HEK293 (cell line): Measurements from ENCODE around the gene INSIG2.

Experiments used
- CTCF ChIA-PET: fragments of 350-600 bp; formaldehyde crosslinking; extraction: SDS; loops from one replicate; lab custom pipeline; 2021; ENCODE audit warnings: antibody characterized with exemption; lab: Yijun Ruan, JAX
- POLR2A ChIA-PET: fragments of 300-600 bp; formaldehyde crosslinking; extraction: SDS; loops from one replicate; lab custom pipeline; 2020; ENCODE audit warnings: antibody characterized with exemption, inconsistent platforms; lab: Yijun Ruan, JAX
- H3K27ac ChIP-seq: fragments of 200-500 bp; sonication (Bioruptor generic); 2 replicates; pipeline ENCODE4 v1.5.1; 2014; ENCODE audit warnings: low read depth, low read length, control low read depth, inconsistent platforms; ENCODE audit errors: extremely low read depth
- H3K36me3 ChIP-seq, 2 experiments: fragments of 200-500 bp in 1 of 2; sonication (Bioruptor generic) in 1 of 2; 1 replicate in 1 of 2; 2 replicates in 1 of 2; pipeline ENCODE4 v1.5.1; 2014 to 2017; ENCODE audit warnings: inconsistent platforms in 2 of 2, low read length in 2 of 2; ENCODE audit not compliant: control insufficient read depth in 2 of 2, insufficient read depth in 1 of 2
- H3K4me1 ChIP-seq: fragments of 200-500 bp; sonication (Bioruptor generic); 2 replicates; pipeline ENCODE4 v1.5.1; 2014; ENCODE audit warnings: mild to moderate bottlenecking, low read length, inconsistent platforms; ENCODE audit not compliant: control insufficient read depth, insufficient read depth
- H3K4me3 ChIP-seq: 2 replicates; pipeline ENCODE4 v1.5.1; 2011; ENCODE audit warnings: low read depth, mild to moderate bottlenecking, control low read depth, low read length, moderate library complexity
- H3K9me3 ChIP-seq: fragments of 200-500 bp; sonication (Bioruptor generic); 2 replicates; pipeline ENCODE4 v1.5.1; 2014; ENCODE audit warnings: low read depth, low read length, inconsistent platforms; ENCODE audit not compliant: control insufficient read depth, insufficient read depth
- BCL6B ChIP-seq: fragments of 450-650 bp; formaldehyde crosslinking; IDR thresholded peaks from 2 replicates; pipeline ENCODE4 v1.5.1; 2017; ENCODE audit warnings: missing biosample characterization, missing genetic modification characterization
- GFI1B ChIP-seq: fragments of 450-650 bp; formaldehyde crosslinking; IDR thresholded peaks from 2 replicates; pipeline ENCODE4 v1.5.1; 2016; ENCODE audit warnings: missing biosample characterization, missing genetic modification characterization
- KLF17 ChIP-seq: fragments of 450-650 bp; formaldehyde crosslinking; IDR thresholded peaks from 2 replicates; pipeline ENCODE4 v1.5.1; 2016; ENCODE audit warnings: missing biosample characterization, missing genetic modification characterization
- KLF7 ChIP-seq: fragments of 450-650 bp; formaldehyde crosslinking; IDR thresholded peaks from 2 replicates; pipeline ENCODE4 v1.5.1; 2016; ENCODE audit warnings: missing biosample characterization, missing genetic modification characterization, borderline replicate concordance
- MEIS1 ChIP-seq: sonication (generic); formaldehyde crosslinking; IDR thresholded peaks from 2 replicates; pipeline ENCODE4 v1.8.1; 2022; ENCODE audit warnings: missing genetic modification reagents, mild to moderate bottlenecking, borderline replicate concordance
- ZBTB17 ChIP-seq: fragments of 450-650 bp; formaldehyde crosslinking; IDR thresholded peaks from 2 replicates; pipeline ENCODE4 v1.5.1; 2016; ENCODE audit warnings: missing biosample characterization, missing genetic modification characterization
- ZFP69B ChIP-seq: fragments of 450-650 bp; formaldehyde crosslinking; IDR thresholded peaks from 2 replicates; pipeline ENCODE4 v1.5.1; 2016; ENCODE audit warnings: missing biosample characterization, missing genetic modification characterization
- ZNF169 ChIP-seq: fragments of 450-650 bp; formaldehyde crosslinking; IDR thresholded peaks from 2 replicates; pipeline ENCODE4 v1.5.1; 2016; ENCODE audit warnings: missing biosample characterization, missing genetic modification characterization
- ZNF221 ChIP-seq: fragments of 450-650 bp; formaldehyde crosslinking; IDR thresholded peaks from 2 replicates; pipeline ENCODE4 v1.5.1; 2017; ENCODE audit warnings: missing biosample characterization, missing genetic modification characterization, borderline replicate concordance
- ZNF23 ChIP-seq: fragments of 450-650 bp; formaldehyde crosslinking; IDR thresholded peaks from 2 replicates; pipeline ENCODE4 v1.5.1; 2016; ENCODE audit warnings: missing biosample characterization, missing genetic modification characterization, borderline replicate concordance
- ZNF248 ChIP-seq: fragments of 450-650 bp; formaldehyde crosslinking; IDR thresholded peaks from 2 replicates; pipeline ENCODE4 v1.5.1; 2017; ENCODE audit warnings: missing biosample characterization, missing genetic modification characterization
- ZNF26 ChIP-seq: fragments of 450-650 bp; formaldehyde crosslinking; IDR thresholded peaks from 2 replicates; pipeline ENCODE4 v1.5.1; 2016; ENCODE audit warnings: missing biosample characterization, missing genetic modification characterization
- ZNF423 ChIP-seq: fragments of 450-650 bp; formaldehyde crosslinking; IDR thresholded peaks from 2 replicates; pipeline ENCODE4 v1.5.1; 2016; ENCODE audit warnings: missing biosample characterization, missing genetic modification characterization
- ZNF521 ChIP-seq: fragments of 450-650 bp; formaldehyde crosslinking; IDR thresholded peaks from 2 replicates; pipeline ENCODE4 v1.5.1; 2017; ENCODE audit warnings: missing biosample characterization, mild to moderate bottlenecking, missing genetic modification characterization
- ZNF670 ChIP-seq: fragments of 450-650 bp; formaldehyde crosslinking; IDR thresholded peaks from 2 replicates; pipeline ENCODE4 v1.5.1; 2016; ENCODE audit warnings: missing biosample characterization, missing genetic modification characterization, low read depth
- ZNF704 ChIP-seq: fragments of 450-650 bp; formaldehyde crosslinking; IDR thresholded peaks from 2 replicates; pipeline ENCODE4 v1.5.1; 2016; ENCODE audit warnings: missing biosample characterization, missing genetic modification characterization
- ZNF843 ChIP-seq: fragments of 450-650 bp; formaldehyde crosslinking; IDR thresholded peaks from 2 replicates; pipeline ENCODE4 v1.5.1; 2016; ENCODE audit warnings: missing biosample characterization, missing genetic modification characterization

Gene INSIG2

GRCh38 chr2:118127250-118127649 is 39.0 kb downstream of the INSIG2 start (continued):
- TF ChIP-seq GFI1B (tag by site-specific recombination): no peak

- Histone ChIP-seq H3K36me3 (no peaks in the 10 kb centered on the region), H3K4me3 (no peak overlapping the region), H3K9me3 (no peaks in the 10 kb centered on the region), H3K4me1 (no peaks in the 10 kb centered on the region), H3K27ac (no peak overlapping the region)
- POLR2A ChIA-PET: no interaction called here
- CTCF ChIA-PET: interaction anchor here (0.6 kb wide), 2 partner anchors 71 to 82 kb away, joined by 3 read pairs; no protein-coding TSS in a partner anchor
- TF ChIP-seq ZNF423 (no peak), ZNF248 (tag by site-specific recombination) (no peak), KLF7 (tag by site-specific recombination) (no peak), ZNF169 (no peak), ZNF670 (tag by site-specific recombination) (no peak), ZNF843 (tag by site-specific recombination) (no peak), MEIS1 (CRISPR knock-in tag) (no peak), ZNF704 (tag by site-specific recombination) (no peak), ZNF221 (tag by site-specific recombination) (no peak), ZFP69B (tag by site-specific recombination) (no peak), ZNF26 (tag by site-specific recombination) (no peak), BCL6B (no peak), KLF17 (no peak), ZNF23 (tag by site-specific recombination) (no peak)
These were observed 40.6 kb downstream of the INSIG2 start for GRCh38 chr2:118128826-118129225.

- CTCF ChIA-PET: interaction anchor here (1.0 kb wide), 1 partner anchor 127 kb away, joined by 4 read pairs; no protein-coding TSS in a partner anchor
- no peaks in the 10 kb centered on the region for H3K4me1 ChIP-seq
- POLR2A ChIA-PET: interaction anchor here (0.6 kb wide), 1 partner anchor 12 kb away, joined by 3 read pairs; no protein-coding TSS in a partner anchor
- H3K9me3 ChIP-seq: no peaks in the 10 kb centered on the region
- H3K27ac ChIP-seq: no peak overlapping the region
- H3K36me3 ChIP-seq: no peaks in the 10 kb centered on the region
- no peak overlapping the region for H3K4me3 ChIP-seq
- TF ChIP-seq ZBTB17 (tag by site-specific recombination) (0 out of 2 replicates have a peak, but pooled peaks have one; percentile 25), ZNF521 (tag by site-specific recombination) (no peak)
These were observed 42.1 kb downstream of the INSIG2 start for GRCh38 chr2:118130385-118130784.
